ENCODE measurements around the gene PUM1.
"Not testable (repeated sequence)": the region's sequence is repeated elsewhere in the genome, so short reads cannot be mapped to it uniquely, and the experiment has no call there.

The PUM1 gene

DNA sequence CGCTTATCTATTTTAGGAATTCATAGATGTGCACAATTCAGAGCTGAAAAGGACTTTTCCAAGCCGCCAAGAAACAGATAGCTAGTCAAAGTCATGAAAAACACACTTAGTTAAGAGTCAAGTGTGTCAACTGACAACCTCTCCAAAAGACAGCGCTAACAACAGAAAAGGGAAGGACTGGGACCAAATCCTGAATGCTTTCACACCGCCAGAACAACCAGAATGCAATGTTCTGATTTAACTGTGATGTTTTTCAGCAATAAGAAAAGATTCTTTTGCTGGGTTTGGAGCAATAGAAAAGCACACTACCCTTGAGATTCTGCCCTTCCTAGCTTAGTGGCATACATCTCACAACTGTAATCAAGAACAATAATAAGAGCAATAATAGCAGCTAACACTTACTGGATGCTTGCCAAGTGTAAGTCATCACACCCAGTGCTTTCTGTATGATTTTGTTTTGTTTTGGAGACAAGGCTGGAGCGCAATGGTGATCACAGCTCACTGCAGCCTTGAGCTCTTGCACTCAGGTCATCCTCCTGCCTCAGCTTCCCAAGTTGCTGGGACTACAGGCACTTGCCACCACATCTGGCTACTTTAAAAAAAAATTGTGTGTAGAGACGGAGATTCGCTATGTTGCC lies 123.1 kb downstream of the PUM1 start:
- no peak overlapping the region for H3K4me3 ChIP-seq (ENCODE audit: low read length)
- no peak overlapping the region for H3K9ac ChIP-seq (ENCODE audit: low read length)
- peaks cover 27% of the 10 kb centered on the region for H3K36me3 ChIP-seq (ENCODE audit: control insufficient read depth, insufficient read depth, low read length)

DNA sequence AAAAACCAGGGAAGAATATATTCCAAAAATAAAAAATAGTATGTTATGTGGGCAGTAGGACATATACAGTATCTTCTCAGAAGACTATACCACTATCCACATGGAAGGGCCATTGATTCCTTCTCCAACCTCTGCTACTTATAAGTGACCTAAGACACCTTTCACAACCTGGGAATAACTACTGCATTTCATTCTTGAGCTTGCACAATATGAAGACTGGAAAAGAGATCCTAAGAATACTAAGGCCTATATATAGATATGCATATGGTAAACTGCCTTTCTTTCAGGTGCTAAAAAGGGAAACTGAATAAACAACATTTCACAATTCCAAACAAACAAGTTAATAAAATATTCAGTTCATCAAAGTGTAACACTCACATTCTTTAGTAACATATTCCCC lies 125.0 kb downstream of the PUM1 start:
- H3K4me3 ChIP-seq (ENCODE audit: low read length) = no peak overlapping the region

More for the DNA sequence above, 123.1 kb downstream of the PUM1 start:
- Histone ChIP-seq H3K27me3 (ENCODE audit: control insufficient read depth, insufficient read depth, low read length) (no peaks in the 10 kb centered on the region), H3K4me1 (ENCODE audit: control insufficient read depth, insufficient read depth, low read length) (no peaks in the 10 kb centered on the region), H3K27ac (ENCODE audit: low read depth, low read length) (no peak overlapping the region)

DNA sequence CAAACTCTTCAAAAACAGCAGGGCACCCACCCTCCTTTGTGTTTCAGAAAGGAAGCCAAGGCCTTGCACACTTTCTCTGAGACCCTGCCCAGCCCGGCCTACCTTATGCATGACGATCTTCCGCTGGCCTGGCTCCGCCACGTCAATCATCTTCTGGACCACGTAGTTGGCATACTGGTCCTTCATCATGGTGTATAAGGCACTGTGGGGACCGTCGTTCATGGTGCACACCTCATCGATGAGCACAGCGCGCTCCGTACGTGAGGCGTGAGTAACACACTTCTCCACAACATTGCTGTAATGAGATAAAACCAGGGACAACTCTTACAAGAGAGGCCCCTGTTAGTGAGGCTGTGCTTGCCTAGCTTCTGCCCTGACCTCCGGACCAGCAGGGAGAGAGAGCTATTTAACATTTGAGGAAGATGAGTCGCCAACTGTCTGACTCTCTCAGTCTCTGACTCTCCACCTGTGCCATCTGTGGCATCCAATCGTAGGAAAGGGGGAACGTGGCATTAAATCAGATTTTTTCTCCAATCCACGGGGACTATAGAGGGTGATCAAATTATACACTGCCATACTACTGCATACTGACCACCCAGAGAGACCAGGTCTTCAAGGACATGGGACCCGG lies 128.9 kb downstream of the PUM1 start:
- Histone ChIP-seq H3K27me3 (ENCODE audit: control insufficient read depth, insufficient read depth, low read length) (no peaks in the 10 kb centered on the region), H3K4me3 (ENCODE audit: low read length) (no peak overlapping the region), H3K9ac (ENCODE audit: low read length) (no peak overlapping the region), H3K27ac (ENCODE audit: low read depth, low read length) (no peak overlapping the region), H3K36me3 (ENCODE audit: control insufficient read depth, insufficient read depth, low read length) (peaks cover 40% of the 10 kb centered on the region), H3K4me1 (ENCODE audit: control insufficient read depth, insufficient read depth, low read length) (no peaks in the 10 kb centered on the region)

More for the DNA sequence above, 125.0 kb downstream of the PUM1 start:
- Histone ChIP-seq H3K27me3 (ENCODE audit: control insufficient read depth, insufficient read depth, low read length) (no peaks in the 10 kb centered on the region), H3K9ac (ENCODE audit: low read length) (no peak overlapping the region), H3K27ac (ENCODE audit: low read depth, low read length) (no peak overlapping the region), H3K4me1 (ENCODE audit: control insufficient read depth, insufficient read depth, low read length) (no peaks in the 10 kb centered on the region), H3K36me3 (ENCODE audit: control insufficient read depth, insufficient read depth, low read length) (peaks cover 32% of the 10 kb centered on the region)

DNA sequence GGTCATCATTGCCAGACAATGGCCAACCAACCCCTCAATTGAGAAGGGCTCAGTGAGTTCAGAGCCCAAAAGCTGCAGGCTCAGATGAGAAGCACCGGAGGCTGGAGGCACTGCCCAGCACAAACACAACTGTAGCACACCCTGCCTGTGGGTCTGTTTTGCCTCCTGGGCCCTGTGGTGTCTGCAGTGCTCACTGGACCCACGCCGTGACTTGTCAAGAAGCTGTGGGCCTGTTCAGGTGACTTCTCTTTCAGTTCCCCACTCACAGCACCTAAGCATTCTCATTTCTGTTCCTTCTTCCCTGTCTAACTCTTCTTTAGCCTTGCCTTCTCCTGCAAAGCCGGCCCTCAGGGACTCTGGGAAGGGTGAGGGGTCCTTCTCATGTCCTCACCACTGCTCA lies 129.8 kb downstream of the PUM1 start:
- H3K9ac ChIP-seq (ENCODE audit: low read length); H3K27me3 ChIP-seq (ENCODE audit: control insufficient read depth, insufficient read depth, low read length); H3K4me1 ChIP-seq (ENCODE audit: control insufficient read depth, insufficient read depth, low read length); H3K4me3 ChIP-seq (ENCODE audit: low read length); H3K27ac ChIP-seq (ENCODE audit: low read depth, low read length): not testable (repeated sequence)
- H3K36me3 ChIP-seq (ENCODE audit: control insufficient read depth, insufficient read depth, low read length) = peaks cover 36% of the 10 kb centered on the region

DNA sequence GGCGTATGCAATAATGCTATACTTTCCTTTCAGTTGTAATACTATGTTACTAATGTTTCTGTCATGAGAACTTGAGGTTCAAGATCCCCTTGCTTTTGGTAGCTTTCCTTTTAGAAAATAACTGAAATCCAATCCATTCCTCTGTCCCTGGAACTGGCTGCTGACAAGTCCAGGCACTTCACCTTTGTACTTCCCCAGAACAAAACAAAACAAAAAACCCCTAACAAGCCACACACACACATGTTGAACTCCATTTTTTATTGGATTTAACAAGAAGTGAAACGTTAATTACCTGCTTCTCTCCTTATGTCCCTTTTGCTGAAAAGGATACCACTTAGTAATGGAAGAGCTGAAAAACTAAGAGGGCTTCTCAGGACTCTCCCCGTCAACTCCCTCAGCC lies 130.9 kb downstream of the PUM1 start:
- Histone ChIP-seq H3K27me3 (ENCODE audit: control insufficient read depth, insufficient read depth, low read length) (no peaks in the 10 kb centered on the region), H3K9ac (ENCODE audit: low read length) (no peak overlapping the region), H3K27ac (ENCODE audit: low read depth, low read length) (no peak overlapping the region), H3K4me1 (ENCODE audit: control insufficient read depth, insufficient read depth, low read length) (no peaks in the 10 kb centered on the region), H3K36me3 (ENCODE audit: control insufficient read depth, insufficient read depth, low read length) (peaks cover 31% of the 10 kb centered on the region), H3K4me3 (ENCODE audit: low read length) (no peak overlapping the region)

DNA sequence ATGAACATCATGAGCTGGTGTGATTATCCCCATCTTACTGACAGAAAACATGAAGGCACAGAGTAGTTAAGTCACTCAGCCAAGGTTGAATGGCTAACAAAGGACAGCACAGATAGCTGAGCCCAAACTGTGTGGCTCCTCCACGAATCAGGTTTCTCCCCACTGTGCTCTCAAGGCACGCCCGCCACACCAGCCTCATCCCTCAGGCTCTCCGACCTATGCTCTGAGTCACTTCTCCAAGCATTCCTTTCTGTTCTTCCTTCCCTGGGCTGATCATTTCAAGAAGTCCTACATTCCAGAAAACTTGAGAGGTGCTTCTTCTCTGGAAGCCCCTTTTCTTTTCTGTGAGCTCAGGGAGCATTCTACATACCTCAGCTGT lies 131.7 kb downstream of the PUM1 start:
- Histone ChIP-seq H3K4me1 (ENCODE audit: control insufficient read depth, insufficient read depth, low read length) (no peaks in the 10 kb centered on the region), H3K4me3 (ENCODE audit: low read length) (no peak overlapping the region), H3K36me3 (ENCODE audit: control insufficient read depth, insufficient read depth, low read length) (peaks cover 28% of the 10 kb centered on the region), H3K27ac (ENCODE audit: low read depth, low read length) (no peak overlapping the region), H3K27me3 (ENCODE audit: control insufficient read depth, insufficient read depth, low read length) (no peaks in the 10 kb centered on the region), H3K9ac (ENCODE audit: low read length) (no peak overlapping the region)

DNA sequence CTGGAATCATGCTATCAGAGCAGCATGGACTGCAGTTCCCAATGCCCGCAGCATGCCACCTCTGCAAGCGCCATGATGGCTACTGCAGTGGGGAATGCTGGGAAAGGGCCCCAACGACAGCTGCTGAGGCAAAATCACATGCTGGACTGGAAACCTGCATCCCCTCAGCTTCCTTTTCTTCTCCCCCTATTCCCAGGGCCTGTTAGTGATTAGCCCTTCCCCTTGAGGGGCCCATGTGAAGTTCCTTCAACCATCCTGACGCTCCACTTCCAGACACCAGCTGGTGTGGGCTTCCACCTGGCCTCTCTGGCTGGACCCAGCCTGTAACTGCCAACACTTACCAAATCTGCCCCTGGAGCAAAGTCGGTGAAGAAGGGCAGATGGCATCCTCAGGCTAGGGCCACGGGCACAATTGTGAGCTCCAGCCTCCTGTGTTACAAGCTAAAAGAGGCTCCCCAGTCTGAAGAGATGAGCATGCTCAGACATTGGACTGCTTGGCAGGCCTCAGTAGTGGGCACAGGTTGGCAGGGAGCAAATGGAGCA lies 134.8 kb downstream of the PUM1 start:
- no peaks in the 10 kb centered on the region for H3K4me1 ChIP-seq (ENCODE audit: control insufficient read depth, insufficient read depth, low read length)
- no peak overlapping the region for H3K9ac ChIP-seq (ENCODE audit: low read length)
- H3K27ac ChIP-seq (ENCODE audit: low read depth, low read length) = no peak overlapping the region
- no peaks in the 10 kb centered on the region for H3K27me3 ChIP-seq (ENCODE audit: control insufficient read depth, insufficient read depth, low read length)
- peaks cover 19% of the 10 kb centered on the region for H3K36me3 ChIP-seq (ENCODE audit: control insufficient read depth, insufficient read depth, low read length)
- H3K4me3 ChIP-seq (ENCODE audit: low read length) = no peak overlapping the region

DNA sequence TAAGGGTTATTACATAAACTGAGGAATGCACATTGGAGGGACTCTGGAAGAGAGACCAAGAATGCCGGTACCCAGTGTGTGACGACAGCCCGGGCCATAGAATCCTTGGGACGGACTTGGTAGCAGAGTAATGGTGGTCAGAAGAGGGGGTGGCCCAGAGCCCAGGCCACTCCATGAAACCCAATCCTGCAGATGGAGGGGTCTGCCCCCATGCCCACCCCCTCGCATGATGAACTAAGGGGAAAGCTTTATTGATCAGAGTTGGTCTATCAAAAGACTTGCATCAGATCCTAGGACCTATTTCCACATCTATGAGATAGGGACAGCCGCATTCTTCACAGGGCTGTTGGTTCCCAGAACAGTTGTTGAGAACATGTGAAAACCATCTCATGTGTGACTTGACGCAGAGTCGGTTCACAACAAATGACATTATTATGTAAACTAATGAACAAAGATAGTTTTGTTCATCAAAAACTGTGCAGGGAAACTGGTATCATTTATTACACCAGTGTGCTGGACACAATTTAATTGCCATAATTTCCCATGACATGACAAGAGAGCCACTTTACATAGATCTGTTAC lies 135.5 kb downstream of the PUM1 start:
- peaks cover 15% of the 10 kb centered on the region for H3K36me3 ChIP-seq (ENCODE audit: control insufficient read depth, insufficient read depth, low read length)
- no peaks in the 10 kb centered on the region for H3K27me3 ChIP-seq (ENCODE audit: control insufficient read depth, insufficient read depth, low read length)
- H3K9ac ChIP-seq (ENCODE audit: low read length) = no peak overlapping the region
- H3K27ac ChIP-seq (ENCODE audit: low read depth, low read length) = no peak overlapping the region
- no peak overlapping the region for H3K4me3 ChIP-seq (ENCODE audit: low read length)
- no peaks in the 10 kb centered on the region for H3K4me1 ChIP-seq (ENCODE audit: control insufficient read depth, insufficient read depth, low read length)

DNA sequence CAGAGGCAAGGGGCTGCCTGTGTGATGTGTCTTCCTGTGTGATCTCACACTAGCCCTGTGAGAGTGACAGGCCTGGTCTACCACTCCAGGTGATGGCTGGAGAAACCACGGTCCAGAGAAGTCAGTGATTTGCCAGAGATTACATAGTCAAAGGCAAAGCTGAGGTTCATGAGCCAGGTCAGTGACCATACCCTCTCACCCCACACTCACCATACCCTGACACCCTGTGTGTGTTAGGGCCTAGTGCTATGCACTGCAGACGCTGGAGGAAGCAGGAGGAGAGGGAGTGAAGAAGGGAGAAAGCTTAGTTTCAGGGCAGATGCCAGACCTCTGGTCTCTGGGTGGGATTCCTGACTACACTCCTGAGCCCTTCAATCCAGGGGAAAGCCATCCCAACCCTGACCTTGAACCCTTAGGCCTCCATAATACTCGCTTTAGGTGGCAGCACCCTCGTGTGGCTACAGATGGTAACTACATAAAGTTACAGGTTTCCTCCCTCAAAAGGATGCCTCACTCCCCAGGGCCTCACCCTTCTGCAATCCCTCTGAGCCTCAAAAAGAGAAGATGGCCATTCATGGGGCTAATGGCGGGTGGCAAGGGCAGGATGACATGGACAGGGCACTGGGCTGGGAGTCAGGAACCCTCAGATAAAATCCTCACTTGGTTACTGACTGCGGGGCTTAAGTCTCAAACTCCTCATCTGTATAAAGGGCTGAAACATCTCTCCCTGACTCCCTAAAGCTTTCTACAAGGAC lies 136.2 kb downstream of the PUM1 start:
- Histone ChIP-seq H3K27ac (ENCODE audit: low read depth, low read length) (no peak overlapping the region), H3K36me3 (ENCODE audit: control insufficient read depth, insufficient read depth, low read length) (peaks cover 9% of the 10 kb centered on the region), H3K9ac (ENCODE audit: low read length) (no peak overlapping the region), H3K27me3 (ENCODE audit: control insufficient read depth, insufficient read depth, low read length) (no peaks in the 10 kb centered on the region), H3K4me1 (ENCODE audit: control insufficient read depth, insufficient read depth, low read length) (no peaks in the 10 kb centered on the region), H3K4me3 (ENCODE audit: low read length) (no peak overlapping the region)

DNA sequence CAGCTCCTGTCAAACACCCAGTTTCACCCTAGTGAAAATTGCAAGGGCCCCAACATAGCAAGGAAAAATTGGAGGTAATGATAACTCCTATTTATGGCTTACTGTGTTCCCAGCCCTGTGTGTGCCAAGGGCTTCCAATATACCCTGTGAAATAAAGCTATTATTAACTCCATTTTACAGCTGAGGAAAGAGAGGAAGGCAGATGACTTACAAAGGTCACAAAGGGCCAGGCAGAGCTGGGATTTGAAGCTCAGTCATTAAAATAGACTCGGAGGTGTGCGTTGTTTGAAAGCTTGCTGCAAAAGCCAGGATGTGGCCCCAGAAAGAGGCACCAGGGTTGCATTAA lies 136.8 kb downstream of the PUM1 start:
- Histone ChIP-seq H3K27me3 (ENCODE audit: control insufficient read depth, insufficient read depth, low read length) (no peaks in the 10 kb centered on the region), H3K4me1 (ENCODE audit: control insufficient read depth, insufficient read depth, low read length) (no peaks in the 10 kb centered on the region), H3K27ac (ENCODE audit: low read depth, low read length) (no peak overlapping the region), H3K36me3 (ENCODE audit: control insufficient read depth, insufficient read depth, low read length) (peaks cover 6% of the 10 kb centered on the region), H3K9ac (ENCODE audit: low read length) (no peak overlapping the region), H3K4me3 (ENCODE audit: low read length) (no peak overlapping the region)

DNA sequence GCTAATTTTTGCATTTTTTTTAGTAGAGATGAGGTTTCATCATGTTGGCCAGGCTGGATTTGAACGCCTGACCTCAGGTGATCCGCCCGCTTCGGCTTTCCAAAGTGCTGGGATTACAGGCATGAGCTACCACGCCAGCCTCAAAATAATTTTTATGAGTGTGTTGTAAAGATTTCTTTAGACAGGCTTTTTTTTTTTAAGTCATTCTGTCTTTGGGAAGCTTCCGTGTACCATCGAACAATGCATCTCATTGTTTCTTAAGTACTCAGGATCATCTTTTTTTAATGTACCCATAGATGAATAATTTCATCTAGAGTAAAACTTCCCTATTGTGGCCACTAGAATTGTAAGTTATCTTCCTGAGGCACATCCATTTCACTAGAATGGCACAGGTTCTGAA lies 137.3 kb downstream of the PUM1 start:
- Histone ChIP-seq H3K36me3 (ENCODE audit: control insufficient read depth, insufficient read depth, low read length) (peaks cover 4% of the 10 kb centered on the region), H3K4me1 (ENCODE audit: control insufficient read depth, insufficient read depth, low read length) (no peaks in the 10 kb centered on the region), H3K4me3 (ENCODE audit: low read length) (no peak overlapping the region), H3K27ac (ENCODE audit: low read depth, low read length) (no peak overlapping the region), H3K27me3 (ENCODE audit: control insufficient read depth, insufficient read depth, low read length) (no peaks in the 10 kb centered on the region), H3K9ac (ENCODE audit: low read length) (no peak overlapping the region)

DNA sequence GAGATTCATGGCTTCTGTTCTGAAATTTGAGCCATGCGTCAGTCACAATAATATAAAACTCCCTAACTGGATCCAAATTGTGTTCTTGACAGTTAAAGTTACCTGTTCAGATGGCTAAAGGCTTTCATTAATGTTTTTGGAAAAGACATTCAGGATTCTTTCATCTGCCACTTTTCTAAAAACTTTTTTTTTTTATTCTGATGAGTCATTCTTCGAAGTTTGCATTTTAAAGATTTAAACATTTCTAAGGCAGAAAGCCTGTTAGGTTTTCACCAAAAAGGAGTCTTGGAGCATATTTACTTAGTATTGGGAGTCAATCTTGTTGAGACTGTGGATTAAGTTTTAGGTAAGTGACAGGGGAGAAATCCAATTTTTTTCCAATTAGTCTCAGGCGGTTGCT lies 138.1 kb downstream of the PUM1 start:
- no peak overlapping the region for H3K27ac ChIP-seq (ENCODE audit: low read depth, low read length)
- H3K27me3 ChIP-seq (ENCODE audit: control insufficient read depth, insufficient read depth, low read length) = no peaks in the 10 kb centered on the region
- no peaks in the 10 kb centered on the region for H3K36me3 ChIP-seq (ENCODE audit: control insufficient read depth, insufficient read depth, low read length)
- no peak overlapping the region for H3K4me3 ChIP-seq (ENCODE audit: low read length)
- no peaks in the 10 kb centered on the region for H3K4me1 ChIP-seq (ENCODE audit: control insufficient read depth, insufficient read depth, low read length)
- H3K9ac ChIP-seq (ENCODE audit: low read length) = no peak overlapping the region

Measured in rectal smooth muscle tissue (tissue), 1 donor.